Measurements from ENCODE around the gene MZT2A. TPM values are rescaled to one million over a fixed set of nuclear protein-coding genes. Genes with fewer than 3 reads are reported as not detected.

The MZT2A gene
- total and polyA plus RNA-seq, 9 of the 15 experiments (the other 6 are each of a cell fraction or from before 2014, with no cell fraction given), result 5.8 to 355 (median 101) TPM

DNA sequence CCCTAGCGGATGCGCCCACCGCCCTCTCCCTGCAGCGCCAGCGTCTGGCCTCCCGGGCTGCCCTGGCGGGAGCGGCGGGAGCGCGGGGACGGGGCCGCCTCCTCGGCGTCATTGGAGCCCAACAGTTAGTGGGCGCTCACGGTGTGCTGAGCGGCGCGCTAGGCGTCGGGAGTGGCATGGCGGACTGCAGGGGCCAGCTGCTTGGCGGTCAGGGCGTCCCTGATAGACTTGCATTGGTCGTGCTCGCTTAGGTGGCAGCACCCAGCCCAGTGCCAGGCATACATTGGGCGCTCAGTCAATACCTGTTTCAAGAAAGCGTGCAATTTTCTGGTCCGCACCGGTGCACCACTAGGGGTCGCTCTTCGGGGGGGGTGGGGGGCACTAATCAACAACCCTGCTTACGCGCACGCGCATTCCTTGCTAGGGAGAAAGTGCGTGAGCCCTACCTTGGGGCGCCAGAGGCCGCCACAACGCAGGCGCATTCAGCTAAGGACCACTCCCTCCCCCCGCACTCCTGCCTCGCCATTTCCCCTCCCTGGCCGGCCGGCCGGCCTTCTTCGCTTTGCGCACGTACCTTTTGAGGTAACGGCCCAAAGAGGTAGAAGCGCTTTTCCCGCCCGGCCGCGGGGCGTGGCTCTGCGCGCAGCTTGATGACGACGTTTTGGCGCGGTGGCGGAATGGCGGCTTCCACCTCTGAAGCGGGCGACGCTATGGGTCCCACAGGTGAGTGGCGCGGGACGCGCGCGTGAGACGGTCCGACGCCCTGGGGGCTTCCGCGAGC, 411 bp upstream of the MZT2A start (continued):
- TF ChIP-seq CREB1 (IDR thresholded peaks at IDR 0.05) (peak; percentile 97), CREB1 (CRISPR knock-in tag; IDR thresholded peaks at IDR 0.05) (peak; percentile 97), RCOR1 (IDR thresholded peaks at IDR 0.05; ENCODE audit: borderline replicate concordance in 1 of 2, low read depth in 2 of 2, low read length in 2 of 2) (peak in 1 of 2 experiments; percentile 41; a peak in 2 of 4 replicates), SRSF7 (optimal IDR thresholded peaks at IDR 0.05; ENCODE audit: low read depth, low read length) (no peak), KLF16 (IDR thresholded peaks at IDR 0.05) (peak; percentile 40; the same call in 1 of the 2 replicates), ERF (CRISPR knock-in tag; IDR thresholded peaks at IDR 0.05) (no peak), MYNN (IDR thresholded peaks at IDR 0.05) (0 out of 2 replicates have a peak, but pooled peaks have one; percentile 48), MYNN (CRISPR knock-in tag; IDR thresholded peaks at IDR 0.05) (no peak), SMAD1 (IDR thresholded peaks at IDR 0.05; ENCODE audit: low read depth, low read length, partially characterized antibody) (peak; percentile 40), C11orf30 (IDR thresholded peaks at IDR 0.05; ENCODE audit: low read depth) (peak; percentile 98), NRF1 (conservative IDR thresholded peaks at IDR 0.05 in 1 of 2, IDR thresholded peaks at IDR 0.05 in 1 of 2) (peak; percentile 92 to 93), NFIC (IDR thresholded peaks at IDR 0.05) (peak; percentile 37; the same call in 1 of the 2 replicates), ZFX (CRISPR knock-in tag; IDR thresholded peaks at IDR 0.05) (peak; percentile 71), CREM (IDR thresholded peaks at IDR 0.05; ENCODE audit: low read depth) (peak; percentile 99), HCFC1 (IDR thresholded peaks at IDR 0.05; ENCODE audit: low read depth, low read length) (peak; percentile 80), IRF2 (CRISPR knock-in tag; IDR thresholded peaks at IDR 0.05) (0 out of 2 replicates have a peak, but pooled peaks have one; percentile 32), BCL6 (CRISPR knock-in tag; IDR thresholded peaks at IDR 0.05) (no peak), GABPB1 (CRISPR knock-in tag; IDR thresholded peaks at IDR 0.05) (peak; percentile 65), MEIS2 (IDR thresholded peaks at IDR 0.05; ENCODE audit: partially characterized antibody) (peak; percentile 55), NCOR1 (IDR thresholded peaks at IDR 0.05) (peak; percentile 42; the same call in 1 of the 2 replicates), ZZZ3 (IDR thresholded peaks at IDR 0.05) (peak; percentile 79; the same call in 1 of the 2 replicates)
- TF ChIP-seq, protein P1, sequence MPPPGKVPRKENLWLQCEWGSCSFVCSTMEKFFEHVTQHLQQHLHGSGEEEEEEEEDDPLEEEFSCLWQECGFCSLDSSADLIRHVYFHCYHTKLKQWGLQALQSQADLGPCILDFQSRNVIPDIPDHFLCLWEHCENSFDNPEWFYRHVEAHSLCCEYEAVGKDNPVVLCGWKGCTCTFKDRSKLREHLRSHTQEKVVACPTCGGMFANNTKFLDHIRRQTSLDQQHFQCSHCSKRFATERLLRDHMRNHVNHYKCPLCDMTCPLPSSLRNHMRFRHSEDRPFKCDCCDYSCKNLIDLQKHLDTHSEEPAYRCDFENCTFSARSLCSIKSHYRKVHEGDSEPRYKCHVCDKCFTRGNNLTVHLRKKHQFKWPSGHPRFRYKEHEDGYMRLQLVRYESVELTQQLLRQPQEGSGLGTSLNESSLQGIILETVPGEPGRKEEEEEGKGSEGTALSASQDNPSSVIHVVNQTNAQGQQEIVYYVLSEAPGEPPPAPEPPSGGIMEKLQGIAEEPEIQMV (tag; conservative IDR thresholded peaks at IDR 0.05; ENCODE audit: low read depth), result 0 out of 2 replicates have a peak, but pooled peaks have one; percentile 40
- TF ChIP-seq, protein P2, sequence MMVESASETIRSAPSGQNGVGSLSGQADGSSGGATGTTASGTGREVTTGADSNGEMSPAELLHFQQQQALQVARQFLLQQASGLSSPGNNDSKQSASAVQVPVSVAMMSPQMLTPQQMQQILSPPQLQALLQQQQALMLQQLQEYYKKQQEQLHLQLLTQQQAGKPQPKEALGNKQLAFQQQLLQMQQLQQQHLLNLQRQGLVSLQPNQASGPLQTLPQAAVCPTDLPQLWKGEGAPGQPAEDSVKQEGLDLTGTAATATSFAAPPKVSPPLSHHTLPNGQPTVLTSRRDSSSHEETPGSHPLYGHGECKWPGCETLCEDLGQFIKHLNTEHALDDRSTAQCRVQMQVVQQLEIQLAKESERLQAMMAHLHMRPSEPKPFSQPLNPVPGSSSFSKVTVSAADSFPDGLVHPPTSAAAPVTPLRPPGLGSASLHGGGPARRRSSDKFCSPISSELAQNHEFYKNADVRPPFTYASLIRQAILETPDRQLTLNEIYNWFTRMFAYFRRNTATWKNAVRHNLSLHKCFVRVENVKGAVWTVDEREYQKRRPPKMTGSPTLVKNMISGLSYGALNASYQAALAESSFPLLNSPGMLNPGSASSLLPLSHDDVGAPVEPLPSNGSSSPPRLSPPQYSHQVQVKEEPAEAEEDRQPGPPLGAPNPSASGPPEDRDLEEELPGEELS (CRISPR knock-in tag; IDR thresholded peaks at IDR 0.05; ENCODE audit: borderline replicate concordance), result peak; percentile 27; the same call in 1 of the 2 replicates
- TF ChIP-seq, protein P3, sequence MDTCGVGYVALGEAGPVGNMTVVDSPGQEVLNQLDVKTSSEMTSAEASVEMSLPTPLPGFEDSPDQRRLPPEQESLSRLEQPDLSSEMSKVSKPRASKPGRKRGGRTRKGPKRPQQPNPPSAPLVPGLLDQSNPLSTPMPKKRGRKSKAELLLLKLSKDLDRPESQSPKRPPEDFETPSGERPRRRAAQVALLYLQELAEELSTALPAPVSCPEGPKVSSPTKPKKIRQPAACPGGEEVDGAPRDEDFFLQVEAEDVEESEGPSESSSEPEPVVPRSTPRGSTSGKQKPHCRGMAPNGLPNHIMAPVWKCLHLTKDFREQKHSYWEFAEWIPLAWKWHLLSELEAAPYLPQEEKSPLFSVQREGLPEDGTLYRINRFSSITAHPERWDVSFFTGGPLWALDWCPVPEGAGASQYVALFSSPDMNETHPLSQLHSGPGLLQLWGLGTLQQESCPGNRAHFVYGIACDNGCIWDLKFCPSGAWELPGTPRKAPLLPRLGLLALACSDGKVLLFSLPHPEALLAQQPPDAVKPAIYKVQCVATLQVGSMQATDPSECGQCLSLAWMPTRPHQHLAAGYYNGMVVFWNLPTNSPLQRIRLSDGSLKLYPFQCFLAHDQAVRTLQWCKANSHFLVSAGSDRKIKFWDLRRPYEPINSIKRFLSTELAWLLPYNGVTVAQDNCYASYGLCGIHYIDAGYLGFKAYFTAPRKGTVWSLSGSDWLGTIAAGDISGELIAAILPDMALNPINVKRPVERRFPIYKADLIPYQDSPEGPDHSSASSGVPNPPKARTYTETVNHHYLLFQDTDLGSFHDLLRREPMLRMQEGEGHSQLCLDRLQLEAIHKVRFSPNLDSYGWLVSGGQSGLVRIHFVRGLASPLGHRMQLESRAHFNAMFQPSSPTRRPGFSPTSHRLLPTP (IDR thresholded peaks at IDR 0.05; ENCODE audit: borderline replicate concordance, extremely low read depth, insufficient read length), result no peak

All from K562 (cell line).